Fibroblast of upper back skin (primary cell): Measurements from ENCODE around the gene RCL1.
"Not testable (repeated sequence)": the region's sequence is repeated elsewhere in the genome, so short reads cannot be mapped to it uniquely, and the experiment has no call there.

Experiments
- DNase-seq: peaks from one replicate; pipeline ENCODE4 v3.0.0-alpha.2; 2013

RCL1 gene

DNA sequence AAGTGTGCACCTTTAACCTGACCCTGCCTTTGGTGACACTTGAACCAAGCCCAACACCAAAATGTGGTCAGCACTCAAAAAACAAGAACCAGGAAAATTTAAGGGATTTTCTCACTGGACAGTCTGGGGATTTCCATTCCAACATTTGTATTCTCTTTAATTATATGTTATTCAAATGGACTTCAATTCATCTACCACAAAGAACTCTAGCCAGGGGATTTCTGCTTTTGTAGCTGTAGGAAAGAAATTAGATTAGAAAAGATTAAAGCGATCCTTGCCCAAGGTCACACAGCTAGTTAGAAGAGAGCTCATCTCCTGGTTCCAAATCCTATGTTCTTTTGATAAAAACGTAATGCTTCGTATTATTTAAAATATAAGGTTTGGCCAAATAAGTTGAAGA is 97.5 kb downstream of the RCL1 start:
- DNase-seq = no peak

DNA sequence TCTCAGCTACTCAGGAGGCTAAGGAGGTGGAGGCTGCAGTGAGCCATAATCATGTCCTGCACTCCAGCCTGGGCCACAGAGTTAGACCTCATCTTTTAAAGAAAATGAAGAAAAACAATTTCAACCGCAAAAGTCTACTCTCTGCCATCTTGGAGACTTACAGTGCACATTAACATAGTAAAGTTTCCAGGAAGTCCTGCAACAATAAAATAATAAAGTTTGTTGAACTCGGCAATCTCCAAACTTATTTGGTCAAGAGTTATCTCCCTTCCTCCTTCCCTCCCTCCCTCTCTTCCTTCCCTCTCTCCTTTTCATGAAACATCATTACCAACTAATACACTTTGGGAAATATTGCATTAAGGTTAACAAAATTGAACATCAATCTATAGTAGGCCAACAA is 98.2 kb downstream of the RCL1 start:
- DNase-seq = no peak

DNA sequence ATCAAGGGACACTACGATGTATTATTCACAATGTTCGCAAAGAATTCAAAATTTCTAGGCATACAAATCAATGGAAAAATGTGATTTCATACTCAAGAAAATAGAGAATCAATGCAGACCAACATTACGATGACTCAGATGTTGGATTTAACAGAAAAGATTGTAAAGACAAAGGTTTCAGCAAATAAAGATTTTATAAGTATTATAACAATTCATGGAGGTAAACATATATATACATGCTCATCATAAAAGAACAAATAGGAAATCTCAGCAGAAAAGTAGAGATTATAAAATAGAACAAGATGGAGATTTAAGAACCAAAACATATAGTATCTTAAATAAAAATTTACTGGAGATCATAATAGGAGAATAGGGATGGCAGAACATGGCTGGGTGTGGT is 98.9 kb downstream of the RCL1 start:
- no peak for DNase-seq

DNA sequence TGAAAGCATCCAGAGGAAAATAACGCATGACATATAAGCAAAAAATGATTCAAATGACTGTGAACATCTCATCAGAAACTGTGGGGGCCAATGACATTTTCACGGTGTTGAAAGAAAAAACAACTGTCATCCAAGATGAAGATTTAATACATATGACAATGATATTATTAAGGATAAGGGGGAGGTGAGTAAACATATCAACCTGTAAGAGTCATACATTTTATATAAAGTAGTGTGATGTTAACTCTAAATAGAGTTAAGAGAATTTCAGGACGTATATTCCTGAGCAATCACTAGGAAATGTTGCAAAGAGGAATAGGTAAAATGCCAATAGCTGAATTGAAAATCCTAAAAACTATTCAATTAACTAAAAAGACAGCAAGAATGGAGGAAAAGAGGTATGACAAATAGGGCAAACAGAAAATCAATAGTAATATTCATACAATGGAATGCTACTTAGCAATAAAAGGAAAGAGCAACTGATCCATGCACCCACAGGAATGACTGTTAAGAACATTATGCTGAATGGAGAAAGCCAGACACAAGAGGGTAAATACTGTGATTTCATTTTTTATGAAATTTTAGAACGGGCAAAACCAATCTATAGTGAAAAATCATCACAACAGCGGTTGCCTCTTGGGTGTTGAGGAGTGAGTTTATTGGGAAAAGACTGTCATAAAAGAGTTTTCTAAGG is 99.9 kb downstream of the RCL1 start:
- DNase-seq = no peak

DNA sequence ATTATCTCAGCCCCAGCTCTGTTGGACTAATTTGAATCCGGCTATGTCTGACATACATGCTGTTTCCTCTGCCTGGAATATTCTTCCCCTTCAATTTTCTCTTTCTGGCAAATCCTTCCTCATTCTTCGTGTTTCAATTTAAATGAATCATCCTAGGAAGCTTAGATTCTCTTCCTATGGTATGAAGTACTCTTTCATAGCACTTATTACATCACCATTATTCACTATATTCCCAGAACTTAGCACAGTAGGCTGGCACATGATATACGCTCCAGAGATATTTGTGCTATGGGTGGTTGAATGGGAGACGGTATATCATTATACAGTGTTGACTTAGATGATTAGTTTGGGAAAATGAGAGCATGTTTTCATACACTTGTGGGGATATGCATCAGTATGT is 101.3 kb downstream of the RCL1 start:
- DNase-seq = peak; percentile 69

DNA sequence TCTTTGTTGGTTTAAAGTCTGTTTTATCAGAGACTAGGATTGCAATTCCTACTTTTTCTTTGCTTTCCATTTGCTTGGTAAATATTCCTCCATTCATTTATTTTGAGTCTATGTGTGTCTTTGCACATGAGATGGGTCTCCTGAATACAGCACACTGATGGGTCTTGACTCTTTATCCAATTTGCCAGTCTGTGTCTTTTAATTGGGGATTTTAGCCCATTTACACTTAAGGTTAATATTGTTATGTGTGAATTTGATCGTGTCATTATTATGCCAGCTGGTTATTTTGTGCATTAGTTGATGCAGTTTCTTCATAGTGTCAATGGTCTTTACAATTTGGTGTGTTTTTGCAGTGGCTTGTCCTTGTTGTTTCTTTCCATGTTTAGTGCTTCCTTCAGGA is 107.1 kb downstream of the RCL1 start:
- not testable (repeated sequence) for DNase-seq

DNA sequence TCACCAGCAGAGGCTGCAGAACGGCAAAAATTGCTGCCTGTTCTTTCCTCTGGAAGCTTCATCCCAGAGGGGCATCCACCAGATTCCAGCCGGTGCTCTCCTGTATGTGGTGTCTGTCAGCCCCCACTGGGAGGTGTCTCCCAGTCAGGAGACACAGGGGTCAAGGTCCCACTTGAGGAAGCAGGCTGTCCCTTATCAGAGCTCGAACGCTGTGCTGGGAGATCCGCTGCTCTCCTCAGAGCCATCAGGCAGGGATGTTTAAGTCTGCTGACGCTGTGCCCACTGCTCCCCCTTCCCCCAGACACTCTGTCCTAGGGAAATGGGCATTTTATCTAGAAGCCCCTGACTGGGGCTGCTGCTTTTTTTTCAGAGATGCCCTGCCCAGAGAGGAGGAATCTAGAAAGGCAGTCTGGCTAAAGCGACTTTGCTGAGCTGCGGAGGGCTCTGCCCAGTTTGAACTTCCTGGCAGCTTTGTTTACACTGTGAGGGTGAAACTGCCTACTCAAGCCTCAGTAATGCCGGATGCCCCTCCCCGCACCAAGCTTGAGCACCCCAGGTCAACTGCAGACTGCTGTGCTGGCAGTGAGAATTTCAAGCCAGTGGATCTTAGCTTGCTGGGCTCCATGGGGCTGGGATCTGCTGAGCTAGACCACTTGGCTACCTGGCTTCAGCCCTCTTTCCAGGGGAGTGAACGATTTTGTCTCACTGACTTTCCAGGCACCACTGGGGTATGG is 108.8 kb downstream of the RCL1 start:
- not testable (repeated sequence) for DNase-seq

DNA sequence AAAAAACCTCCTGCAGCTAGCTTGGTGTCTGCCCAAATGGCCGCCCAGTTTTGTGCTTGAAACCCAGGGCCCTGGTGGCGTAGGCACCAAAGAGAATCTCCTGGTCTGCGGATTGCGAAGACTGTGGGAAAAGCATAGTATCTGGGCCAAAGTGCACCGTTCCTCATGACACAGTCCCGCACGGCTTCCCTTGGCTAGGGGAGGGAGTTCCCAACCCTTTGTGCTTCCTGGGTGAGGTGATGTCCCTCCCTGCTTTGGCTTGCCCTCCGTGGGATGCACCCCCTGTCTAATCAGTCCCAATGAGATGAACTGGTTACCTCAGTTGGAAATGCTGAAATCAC is 109.4 kb downstream of the RCL1 start:
- DNase-seq = no peak

DNA sequence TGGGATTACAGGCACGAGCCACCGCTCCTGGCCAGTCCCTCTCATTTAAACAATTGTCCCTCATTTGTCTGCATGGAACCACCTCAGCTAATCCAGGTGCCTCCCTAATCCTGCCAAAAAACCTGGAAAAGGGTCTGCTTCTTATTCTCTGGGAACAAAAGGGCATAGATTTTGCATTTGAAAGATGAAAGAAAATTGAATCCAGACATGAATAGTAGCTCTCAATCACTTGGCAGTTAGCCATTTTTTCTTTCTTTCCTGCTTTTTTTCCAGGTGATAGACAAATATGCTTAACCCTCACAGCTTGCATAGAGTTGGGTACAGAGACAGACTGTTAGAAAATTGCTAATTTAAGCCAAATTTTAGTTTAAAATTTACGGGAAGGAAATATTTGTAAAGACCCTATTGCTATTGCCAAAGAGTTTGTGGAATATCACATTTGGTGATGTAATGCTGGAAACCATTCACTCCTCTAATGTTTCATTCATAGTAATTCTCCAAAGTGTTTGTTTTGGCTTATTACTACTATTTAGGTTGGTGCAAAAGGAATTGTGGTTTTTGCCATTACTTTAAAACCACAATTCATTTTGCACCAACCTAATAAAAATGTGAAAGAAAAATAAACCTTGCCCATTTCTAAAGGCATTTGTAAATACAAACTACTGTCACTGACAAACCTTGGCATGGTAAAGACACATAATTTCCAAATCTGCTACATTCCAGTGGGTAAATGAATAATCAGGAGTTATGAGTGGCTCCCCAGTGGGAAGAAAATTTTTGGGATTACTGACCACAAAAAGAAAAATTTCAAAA is 111.8 kb downstream of the RCL1 start:
- peak; percentile 80 for DNase-seq

DNA sequence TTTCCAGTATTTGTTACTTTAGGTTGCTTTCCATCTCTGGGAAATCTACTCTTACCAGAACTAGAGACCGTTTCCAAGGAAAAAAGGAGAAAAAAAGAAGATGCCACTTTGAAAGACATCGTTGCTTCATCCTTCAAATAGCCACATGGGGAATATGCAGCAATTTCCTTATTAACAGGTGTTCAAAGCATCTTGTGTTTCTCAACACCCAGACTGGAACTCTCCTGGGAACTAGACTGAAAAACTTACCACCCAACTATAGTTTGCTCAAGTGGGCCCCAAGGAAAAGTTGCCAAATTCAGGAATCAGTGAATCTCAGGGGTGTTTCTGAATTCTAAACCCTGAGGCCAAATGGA is 112.4 kb downstream of the RCL1 start:
- no peak for DNase-seq
